Activated CD4-positive, alpha-beta memory T cell treated with anti-CD3 and anti-CD28 coated beads, Interleukin-2, amount 10 ng/mL, durations not matched to agents 7 days and 5 days (primary cell): Measurements from ENCODE around the gene ATP13A5. TPM values are rescaled to one million over a fixed set of nuclear protein-coding genes. Genes with fewer than 3 reads are reported as not detected.

Source experiments
- CTCF ChIA-PET: fragments of 350-600 bp; sonication (Branson Sonifier 250); formaldehyde crosslinking; loops from one replicate; lab custom pipeline; 2021; ENCODE audit warnings: antibody characterized with exemption, inconsistent platforms; lab: Charles Lee
- POLR2A ChIA-PET: fragments of 350-600 bp; sonication (Branson Sonifier 250); formaldehyde crosslinking; loops from one replicate; lab custom pipeline; 2021; ENCODE audit warnings: antibody characterized with exemption; lab: Charles Lee
- DNase-seq: peaks from one replicate; pipeline ENCODE4 v3.0.0-alpha.2; 2020
- H3K27ac Mint-ChIP-seq: one replicate; pipeline ENCODE4 v1.8.0; 2021; ENCODE audit warnings: mild to moderate bottlenecking, mixed read lengths
- H3K27me3 Mint-ChIP-seq: one replicate; pipeline ENCODE4 v1.8.0; 2021; ENCODE audit warnings: mixed read lengths
- H3K36me3 Mint-ChIP-seq: one replicate; pipeline ENCODE4 v1.8.0; 2021; ENCODE audit warnings: low read depth, mixed read lengths
- H3K4me1 Mint-ChIP-seq: one replicate; pipeline ENCODE4 v1.8.0; 2021; ENCODE audit warnings: mixed read lengths
- H3K4me3 Mint-ChIP-seq: one replicate; pipeline ENCODE4 v1.8.0; 2021; ENCODE audit warnings: mild to moderate bottlenecking, mixed read lengths
- H3K9me3 Mint-ChIP-seq: one replicate; pipeline ENCODE4 v1.8.0; 2021; ENCODE audit warnings: mixed read lengths
- total RNA-seq, 2 experiments: library from RNA; stranded (reverse); gene quantifications; one replicate each; pipeline ENCODE4 v1.2.3, GENCODE V29; 2021

Gene ATP13A5
- total RNA-seq, 2 experiments from 2014 or later = not detected

GRCh38 chr3:193377591-193377990 is 962 bp downstream of the ATP13A5 start:
- DNase-seq = no peak
- CTCF ChIA-PET = no interaction called here
- H3K36me3 Mint-ChIP-seq = no peaks in the 10 kb centered on the region
- no peak overlapping the region for H3K4me3 Mint-ChIP-seq
- H3K4me1 Mint-ChIP-seq = peaks cover 6% of the 10 kb centered on the region
- H3K9me3 Mint-ChIP-seq = no peaks in the 10 kb centered on the region
- peaks cover 11% of the 10 kb centered on the region for H3K27me3 Mint-ChIP-seq
- H3K27ac Mint-ChIP-seq = no peak overlapping the region
- POLR2A ChIA-PET = no interaction called here

DNA sequence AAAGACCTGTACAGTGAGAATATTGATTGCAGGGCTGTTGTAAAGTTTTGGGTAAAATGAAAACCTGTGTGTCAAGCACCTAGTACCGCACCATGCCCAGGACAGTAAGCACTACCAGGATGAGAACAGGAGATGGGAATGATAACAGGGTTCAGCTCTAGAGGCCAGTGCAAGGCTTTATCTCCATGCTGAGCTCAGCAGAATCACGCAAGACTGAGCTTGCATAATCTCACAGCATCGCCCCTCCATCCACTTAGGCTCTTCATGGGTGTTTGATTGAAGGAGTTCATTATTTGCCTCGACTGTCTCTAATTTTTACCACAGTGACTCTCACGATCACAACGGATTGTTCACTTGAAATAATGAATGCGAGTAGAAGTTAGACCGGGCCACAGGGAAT is 2.9 kb downstream of the ATP13A5 start:
- H3K9me3 Mint-ChIP-seq = no peaks in the 10 kb centered on the region
- ChIA-PET CTCF (no interaction called here), POLR2A (no interaction called here)
- H3K36me3 Mint-ChIP-seq = no peaks in the 10 kb centered on the region
- peaks cover 8% of the 10 kb centered on the region for H3K4me1 Mint-ChIP-seq
- H3K27ac Mint-ChIP-seq = no peak overlapping the region
- H3K27me3 Mint-ChIP-seq = peaks cover 8% of the 10 kb centered on the region
- no peak overlapping the region for H3K4me3 Mint-ChIP-seq
- no peak for DNase-seq

DNA sequence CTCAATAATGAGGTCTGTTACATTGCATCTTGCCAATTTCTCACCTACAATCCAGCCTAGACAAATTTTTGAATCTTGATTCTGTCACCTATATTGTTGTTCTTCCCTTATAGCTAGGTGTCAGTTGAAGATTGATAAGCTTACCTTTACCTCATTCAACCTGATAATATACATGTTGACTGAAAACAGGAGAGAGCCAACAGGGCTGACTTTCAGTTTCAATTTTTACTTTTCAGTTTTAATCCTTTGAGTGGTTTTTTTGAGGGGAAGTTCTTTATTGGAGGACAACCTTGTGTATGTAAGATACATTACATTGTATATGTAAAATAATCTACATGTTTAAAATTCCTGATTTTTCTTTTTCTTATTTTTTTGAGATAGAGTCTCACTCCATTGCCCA is 5.8 kb downstream of the ATP13A5 start:
- Mint-ChIP-seq H3K9me3 (no peaks in the 10 kb centered on the region), H3K27me3 (peaks cover 7% of the 10 kb centered on the region), H3K4me3 (no peak overlapping the region), H3K27ac (no peak overlapping the region), H3K36me3 (no peaks in the 10 kb centered on the region), H3K4me1 (peaks cover 8% of the 10 kb centered on the region)
- POLR2A ChIA-PET = no interaction called here
- CTCF ChIA-PET = no interaction called here
- DNase-seq = no peak

DNA sequence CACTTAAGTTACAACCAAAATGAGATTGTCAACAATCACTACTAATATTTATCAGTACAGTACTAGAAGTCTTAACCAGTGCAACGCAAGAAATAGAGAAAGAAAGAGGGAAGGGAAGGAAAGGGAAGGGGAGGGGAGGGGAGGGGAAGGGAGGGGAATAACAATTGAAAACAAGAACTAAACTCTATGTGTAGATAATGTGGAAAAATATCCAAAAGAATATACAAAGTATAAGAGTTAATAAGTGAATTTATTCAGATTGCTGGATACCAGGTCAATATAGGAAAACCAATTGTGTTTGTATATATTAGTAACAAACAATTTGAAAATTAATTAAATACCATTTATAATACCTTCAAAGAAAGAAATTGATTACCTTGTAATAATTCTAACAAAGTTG is 10.7 kb downstream of the ATP13A5 start:
- no peak overlapping the region for H3K4me3 Mint-ChIP-seq
- no peaks in the 10 kb centered on the region for H3K36me3 Mint-ChIP-seq
- ChIA-PET CTCF (no interaction called here), POLR2A (no interaction called here)
- H3K4me1 Mint-ChIP-seq = peaks cover 5% of the 10 kb centered on the region
- no peak overlapping the region for H3K27ac Mint-ChIP-seq
- peaks cover 14% of the 10 kb centered on the region for H3K27me3 Mint-ChIP-seq
- no peak for DNase-seq
- no peaks in the 10 kb centered on the region for H3K9me3 Mint-ChIP-seq

DNA sequence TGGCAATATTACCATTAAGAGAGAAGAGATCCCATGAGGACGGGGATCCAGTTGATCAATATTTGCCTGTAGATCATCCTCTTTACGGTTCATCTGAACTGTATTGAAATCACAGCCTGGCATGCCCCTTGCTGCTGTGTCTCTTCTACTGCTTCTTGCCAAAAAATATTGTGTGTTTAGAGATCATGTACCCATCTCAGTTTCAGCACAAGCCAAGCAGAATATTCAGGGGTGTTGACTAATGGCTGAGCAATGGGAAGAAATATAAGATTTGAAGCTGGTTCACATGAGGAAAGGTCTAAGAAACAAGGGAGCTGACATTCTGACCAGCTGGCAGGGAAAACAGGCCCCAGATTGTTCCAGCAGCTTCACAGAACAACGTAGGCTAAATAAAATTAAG is 21.3 kb downstream of the ATP13A5 start:
- H3K9me3 Mint-ChIP-seq = no peaks in the 10 kb centered on the region
- no peaks in the 10 kb centered on the region for H3K27me3 Mint-ChIP-seq
- CTCF ChIA-PET = no interaction called here
- H3K36me3 Mint-ChIP-seq = no peaks in the 10 kb centered on the region
- H3K27ac Mint-ChIP-seq = no peak overlapping the region
- no peak for DNase-seq
- POLR2A ChIA-PET = no interaction called here
- H3K4me3 Mint-ChIP-seq = no peak overlapping the region
- no peaks in the 10 kb centered on the region for H3K4me1 Mint-ChIP-seq

DNA sequence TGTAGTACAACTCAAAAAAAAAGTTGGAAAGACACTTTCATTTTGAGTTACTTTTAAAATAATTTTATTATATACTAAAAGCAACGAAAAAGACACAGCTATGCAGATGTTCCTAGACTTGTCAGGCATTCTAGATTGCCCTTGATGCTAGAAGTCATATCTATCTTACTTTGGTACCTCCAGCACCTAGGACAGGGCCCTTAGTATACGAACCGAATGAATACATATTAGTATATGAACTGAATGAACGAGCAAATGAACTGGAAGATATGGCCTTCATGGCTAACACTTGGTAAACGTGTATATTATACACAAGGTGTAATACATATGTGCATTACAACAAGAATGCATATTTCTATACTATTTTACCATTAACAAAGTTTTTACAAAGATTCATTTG is 24.1 kb downstream of the ATP13A5 start:
- no peak for DNase-seq
- Mint-ChIP-seq H3K27me3 (peaks cover 3% of the 10 kb centered on the region), H3K4me3 (no peak overlapping the region), H3K27ac (no peak overlapping the region), H3K36me3 (no peaks in the 10 kb centered on the region), H3K4me1 (no peaks in the 10 kb centered on the region), H3K9me3 (no peaks in the 10 kb centered on the region)
- ChIA-PET CTCF (no interaction called here), POLR2A (no interaction called here)

DNA sequence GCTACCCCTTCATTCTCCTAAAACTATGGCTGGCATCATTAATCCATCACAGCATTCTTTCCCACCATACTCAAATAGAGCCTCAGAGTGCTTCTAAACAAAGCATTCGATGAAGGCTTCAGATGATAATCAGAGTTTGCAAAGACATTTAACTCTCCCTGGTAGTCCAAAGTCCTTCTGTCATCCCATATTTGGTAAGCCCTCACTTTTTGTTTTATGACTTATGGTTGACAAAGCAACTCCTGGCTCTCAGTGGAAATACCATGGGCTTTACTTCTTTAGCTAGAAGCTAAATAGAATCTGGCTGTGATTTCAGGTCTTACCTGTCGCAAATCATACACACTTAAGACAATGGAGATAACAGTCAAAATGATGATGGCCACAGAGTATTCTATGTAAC is 27.8 kb downstream of the ATP13A5 start:
- H3K9me3 Mint-ChIP-seq = no peaks in the 10 kb centered on the region
- ChIA-PET CTCF (no interaction called here), POLR2A (no interaction called here)
- no peak overlapping the region for H3K27ac Mint-ChIP-seq
- DNase-seq = no peak
- no peaks in the 10 kb centered on the region for H3K4me1 Mint-ChIP-seq
- no peaks in the 10 kb centered on the region for H3K36me3 Mint-ChIP-seq
- peaks cover 7% of the 10 kb centered on the region for H3K27me3 Mint-ChIP-seq
- no peak overlapping the region for H3K4me3 Mint-ChIP-seq

DNA sequence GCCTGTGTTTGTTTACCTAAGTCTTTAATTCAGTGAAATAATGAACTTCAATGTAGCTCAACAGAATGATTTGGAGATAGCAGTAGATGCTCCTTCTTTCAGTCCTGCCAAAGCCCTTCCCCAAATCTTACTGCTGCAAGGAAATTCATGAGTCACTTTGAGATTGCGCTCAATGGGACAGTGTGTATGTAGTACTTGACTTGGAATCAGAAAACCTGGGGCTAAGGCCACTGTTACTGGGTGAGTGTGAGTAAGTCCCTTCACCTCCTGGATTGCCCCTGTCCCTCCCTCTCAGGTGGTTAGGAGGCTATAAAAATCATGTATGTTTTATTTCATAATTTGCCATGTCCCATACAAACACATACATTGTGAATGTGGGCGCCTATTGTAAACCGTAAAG is 29.9 kb downstream of the ATP13A5 start:
- DNase-seq = no peak
- H3K4me1 Mint-ChIP-seq = no peaks in the 10 kb centered on the region

DNA sequence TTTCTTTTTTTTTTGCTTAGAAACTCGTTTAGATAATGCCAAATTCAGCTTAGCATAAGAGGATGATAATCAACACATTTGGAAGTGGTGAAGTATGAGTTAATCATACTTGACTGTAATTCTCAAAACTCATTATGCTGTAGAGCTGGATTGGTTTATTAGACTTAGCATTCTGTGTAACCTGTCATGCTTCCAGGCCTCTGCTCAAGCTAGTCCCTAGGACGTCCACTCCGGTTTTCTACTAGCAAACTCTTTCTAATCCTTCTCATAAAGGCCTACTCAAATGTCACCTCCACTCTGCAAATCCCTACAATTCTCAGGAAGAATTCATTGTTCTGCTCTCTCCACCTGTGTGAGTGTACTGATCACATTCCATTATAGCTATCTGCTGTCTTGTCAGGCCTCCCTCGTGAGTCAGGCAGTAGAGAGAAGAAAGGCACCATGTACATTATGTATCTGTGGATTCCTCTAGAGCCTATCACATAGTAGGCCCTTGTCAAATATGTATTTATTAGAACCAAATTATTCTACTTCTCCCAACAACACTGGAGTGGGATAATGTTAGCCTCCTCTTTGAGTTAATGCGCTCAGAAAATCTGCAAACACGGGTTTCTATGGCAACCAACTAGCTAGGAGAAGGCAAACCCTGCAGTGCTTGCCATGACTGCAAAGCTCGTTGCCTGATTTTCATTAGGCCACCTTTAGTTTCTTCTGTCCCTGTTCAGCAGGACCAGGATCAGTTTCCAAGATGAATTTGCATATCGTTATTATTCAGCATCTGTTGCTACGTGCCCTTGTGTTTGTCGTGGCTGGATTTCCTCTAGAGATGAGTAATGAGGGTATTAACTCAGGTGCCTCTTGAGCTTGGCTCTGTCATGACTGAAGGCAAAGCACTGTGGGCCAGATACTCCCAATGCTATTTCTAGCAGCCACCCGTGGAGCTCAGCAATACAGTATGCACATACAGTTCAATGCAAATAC is 30.7 kb downstream of the ATP13A5 start:
- ChIA-PET POLR2A (no interaction called here), CTCF (no interaction called here)
- Mint-ChIP-seq H3K27ac (no peak overlapping the region), H3K4me3 (no peak overlapping the region), H3K4me1 (no peaks in the 10 kb centered on the region), H3K9me3 (no peaks in the 10 kb centered on the region), H3K36me3 (no peaks in the 10 kb centered on the region), H3K27me3 (peaks cover 7% of the 10 kb centered on the region)
- no peak for DNase-seq

More for the DNA sequence above, 29.9 kb downstream of the ATP13A5 start:
- ChIA-PET CTCF (no interaction called here), POLR2A (no interaction called here)
- Mint-ChIP-seq H3K27me3 (peaks cover 7% of the 10 kb centered on the region), H3K4me3 (no peak overlapping the region), H3K9me3 (no peaks in the 10 kb centered on the region), H3K27ac (no peak overlapping the region), H3K36me3 (no peaks in the 10 kb centered on the region)

- DNase-seq = no peak
- ChIA-PET POLR2A (no interaction called here), CTCF (no interaction called here)
- H3K36me3 Mint-ChIP-seq = no peaks in the 10 kb centered on the region
- H3K4me1 Mint-ChIP-seq = no peaks in the 10 kb centered on the region
- no peak overlapping the region for H3K27ac Mint-ChIP-seq
- H3K4me3 Mint-ChIP-seq = no peak overlapping the region
- H3K9me3 Mint-ChIP-seq = no peaks in the 10 kb centered on the region
- peaks cover 4% of the 10 kb centered on the region for H3K27me3 Mint-ChIP-seq
These were observed 32.3 kb downstream of the ATP13A5 start for GRCh38 chr3:193346259-193346658.

DNA sequence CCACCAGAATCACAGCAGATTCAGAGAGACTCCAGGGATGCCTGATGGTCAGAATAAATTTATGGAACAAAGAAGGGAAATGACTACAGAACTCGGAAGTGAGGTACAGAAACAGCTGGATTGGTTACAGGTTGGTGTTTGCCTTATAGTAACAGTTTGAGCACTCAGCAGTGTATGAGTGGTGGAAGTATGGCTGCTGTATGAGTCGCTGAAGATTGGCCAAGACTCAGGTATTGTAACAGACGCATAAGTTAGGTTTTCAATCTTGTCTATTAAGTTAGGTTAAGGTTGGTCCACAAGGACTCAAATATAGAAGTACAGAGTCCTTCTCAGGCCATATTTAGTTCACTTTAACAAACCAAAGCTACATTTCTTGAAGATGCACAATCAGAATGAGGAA is 33.1 kb downstream of the ATP13A5 start:
- Mint-ChIP-seq H3K4me1 (no peaks in the 10 kb centered on the region), H3K9me3 (no peaks in the 10 kb centered on the region), H3K4me3 (no peak overlapping the region), H3K27ac (no peak overlapping the region), H3K27me3 (peaks cover 7% of the 10 kb centered on the region), H3K36me3 (no peaks in the 10 kb centered on the region)
- DNase-seq = no peak
- CTCF ChIA-PET = no interaction called here
- POLR2A ChIA-PET = no interaction called here

DNA sequence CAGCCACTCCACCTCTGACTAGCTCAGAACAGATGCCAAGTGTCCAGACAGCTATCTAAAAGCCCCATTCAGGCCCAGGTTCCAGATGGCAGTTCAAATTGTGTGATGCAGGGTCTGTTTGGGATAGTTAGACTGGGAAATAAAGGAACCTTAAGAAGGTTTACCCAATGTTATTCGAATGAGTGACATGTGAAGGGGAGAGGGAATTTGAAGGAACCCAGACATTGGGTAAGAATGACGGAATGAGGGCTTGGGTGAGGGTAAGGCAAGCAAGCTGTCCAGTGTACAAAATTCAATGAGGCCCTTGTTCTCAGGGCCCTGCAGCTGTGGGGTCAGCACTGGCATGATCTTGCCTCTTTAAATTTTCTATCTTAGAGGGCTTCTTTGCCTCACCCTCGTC is 34.1 kb downstream of the ATP13A5 start:
- no peaks in the 10 kb centered on the region for H3K36me3 Mint-ChIP-seq
- no peak overlapping the region for H3K4me3 Mint-ChIP-seq
- H3K27me3 Mint-ChIP-seq = peaks cover 10% of the 10 kb centered on the region
- ChIA-PET POLR2A (no interaction called here), CTCF (no interaction called here)
- H3K27ac Mint-ChIP-seq = no peak overlapping the region
- no peaks in the 10 kb centered on the region for H3K4me1 Mint-ChIP-seq
- H3K9me3 Mint-ChIP-seq = no peaks in the 10 kb centered on the region
- DNase-seq = no peak

DNA sequence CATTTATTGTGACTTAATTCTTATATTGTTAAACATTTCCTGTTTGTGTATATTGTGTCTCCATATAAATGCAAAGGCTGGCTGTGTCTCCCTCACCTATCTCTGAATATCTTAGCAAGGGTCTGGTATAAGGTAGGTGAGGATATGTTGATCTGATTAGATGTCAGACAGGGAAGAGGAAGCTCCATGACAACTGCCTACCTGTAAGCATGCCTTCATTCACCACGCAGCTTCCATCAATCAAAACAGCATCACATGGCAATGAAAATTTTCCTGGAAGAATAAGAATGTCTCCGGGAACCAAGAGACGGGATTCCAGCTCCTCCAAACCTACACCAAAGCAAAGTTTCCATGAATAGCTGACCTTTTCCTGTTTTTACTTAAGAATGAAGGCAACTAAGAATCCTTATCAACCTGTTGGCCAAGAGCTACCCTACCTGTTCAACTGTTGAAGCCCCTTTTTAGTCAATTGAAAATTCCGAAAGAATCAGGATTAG is 34.8 kb downstream of the ATP13A5 start:
- DNase-seq = no peak
- H3K27me3 Mint-ChIP-seq = peaks cover 7% of the 10 kb centered on the region
- H3K27ac Mint-ChIP-seq = no peak overlapping the region
- ChIA-PET CTCF (no interaction called here), POLR2A (no interaction called here)
- H3K4me1 Mint-ChIP-seq = no peaks in the 10 kb centered on the region
- no peak overlapping the region for H3K4me3 Mint-ChIP-seq
- H3K36me3 Mint-ChIP-seq = no peaks in the 10 kb centered on the region
- no peaks in the 10 kb centered on the region for H3K9me3 Mint-ChIP-seq

GRCh38 chr3:193342551-193342950 is 36.0 kb downstream of the ATP13A5 start:
- H3K27me3 Mint-ChIP-seq = peaks cover 7% of the 10 kb centered on the region
- CTCF ChIA-PET = no interaction called here
- POLR2A ChIA-PET = no interaction called here

More at GRCh38 chr3:193342551-193342950, 36.0 kb downstream of the ATP13A5 start:
- Mint-ChIP-seq H3K36me3 (no peaks in the 10 kb centered on the region), H3K27ac (no peak overlapping the region), H3K4me3 (no peak overlapping the region), H3K9me3 (no peaks in the 10 kb centered on the region), H3K4me1 (no peaks in the 10 kb centered on the region)
- no peak for DNase-seq
